Measurements from ENCODE around the gene HNRNPR.
"Not testable (repeated sequence)": the region's sequence is repeated elsewhere in the genome, so short reads cannot be mapped to it uniquely, and the experiment has no call there.

Gene HNRNPR

GRCh38 chr1:23344111-23344986, at the start of gene HNRNPR:
TSS of gene HNRNPR (minus strand) at chr1:23344284. CDS start at chr1:23341008, 3,276 bp downstream.
- peak; percentile 99 for DNase-seq (ENCODE audit: low read depth)

- DNase-seq (ENCODE audit: low read depth) = no peak
Measured at GRCh38 chr1:23393706-23394105, 49.6 kb upstream of the HNRNPR start.

- no peak for DNase-seq (ENCODE audit: low read depth)
Measured at GRCh38 chr1:23392125-23392855, 48.2 kb upstream of the HNRNPR start.

GRCh38 chr1:23389837-23390321, 45.8 kb upstream of the HNRNPR start:
- DNase-seq (ENCODE audit: low read depth) = no peak

- DNase-seq (ENCODE audit: low read depth) = no peak
Measured at GRCh38 chr1:23387494-23387893, 43.4 kb upstream of the HNRNPR start.

GRCh38 chr1:23385119-23385621, 41.1 kb upstream of the HNRNPR start:
- no peak for DNase-seq (ENCODE audit: low read depth)

- no peak for DNase-seq (ENCODE audit: low read depth)
Measured at GRCh38 chr1:23384312-23385058, 40.4 kb upstream of the HNRNPR start.

GRCh38 chr1:23383577-23384311, 39.7 kb upstream of the HNRNPR start:
- DNase-seq (ENCODE audit: low read depth) = no peak

- DNase-seq (ENCODE audit: low read depth) = no peak
Measured at GRCh38 chr1:23381233-23381885, 37.3 kb upstream of the HNRNPR start.

- no peak for DNase-seq (ENCODE audit: low read depth)
Measured at GRCh38 chr1:23380719-23381118, 36.6 kb upstream of the HNRNPR start.

GRCh38 chr1:23380236-23380635, 36.2 kb upstream of the HNRNPR start:
- DNase-seq (ENCODE audit: low read depth) = not testable (repeated sequence)

- DNase-seq (ENCODE audit: low read depth) = no peak
Measured at GRCh38 chr1:23376890-23377811, 33.1 kb upstream of the HNRNPR start.

- DNase-seq (ENCODE audit: low read depth) = not testable (repeated sequence)
Measured at GRCh38 chr1:23374079-23374735, 30.1 kb upstream of the HNRNPR start.

GRCh38 chr1:23371987-23372880, 28.1 kb upstream of the HNRNPR start:
- no peak for DNase-seq (ENCODE audit: low read depth)

GRCh38 chr1:23370709-23371584, 26.9 kb upstream of the HNRNPR start:
- no peak for DNase-seq (ENCODE audit: low read depth)

- DNase-seq (ENCODE audit: low read depth) = no peak
Measured at GRCh38 chr1:23370330-23370708, 26.2 kb upstream of the HNRNPR start.
